RPMI8226 (cell line): ENCODE data around the gene MACF1.

Experiments
- DNase-seq: peaks from one replicate; pipeline ENCODE4 v3.0.0-alpha.2; 2015

The MACF1 gene

GRCh38 chr1:39268112-39268581 lies 63.7 kb downstream of the MACF1 start:
- DNase-seq, result peak; percentile 32

GRCh38 chr1:39268906-39269305 lies 64.4 kb downstream of the MACF1 start:
- DNase-seq, result no peak

GRCh38 chr1:39269349-39269748 lies 64.9 kb downstream of the MACF1 start:
- DNase-seq, result no peak

- DNase-seq, result no peak
These were observed 65.4 kb downstream of the MACF1 start for GRCh38 chr1:39269791-39270342.

- no peak for DNase-seq
These were observed 65.9 kb downstream of the MACF1 start for GRCh38 chr1:39270368-39270767.

GRCh38 chr1:39272027-39272797 lies 67.7 kb downstream of the MACF1 start:
- peak; percentile 52 for DNase-seq

- DNase-seq, result no peak
These were observed 68.4 kb downstream of the MACF1 start for GRCh38 chr1:39272798-39273469.

GRCh38 chr1:39275836-39276507 lies 71.5 kb downstream of the MACF1 start:
- no peak for DNase-seq

GRCh38 chr1:39277879-39278278 lies 73.4 kb downstream of the MACF1 start:
- no peak for DNase-seq

- DNase-seq, result no peak
These were observed 78.2 kb downstream of the MACF1 start for GRCh38 chr1:39282537-39283216.

GRCh38 chr1:39283858-39284257 lies 79.4 kb downstream of the MACF1 start:
- no peak for DNase-seq

- DNase-seq, result no peak
These were observed 83.0 kb downstream of the MACF1 start for GRCh38 chr1:39287541-39287940.

- DNase-seq, result no peak
These were observed 84.4 kb downstream of the MACF1 start for GRCh38 chr1:39288735-39289465.

GRCh38 chr1:39292401-39292800 lies 87.9 kb downstream of the MACF1 start:
- no peak for DNase-seq

GRCh38 chr1:39293375-39294070 lies 89.0 kb downstream of the MACF1 start:
- no peak for DNase-seq

- DNase-seq, result no peak
These were observed 90.0 kb downstream of the MACF1 start for GRCh38 chr1:39294531-39294930.

GRCh38 chr1:39295901-39296300 lies 91.4 kb downstream of the MACF1 start:
- DNase-seq, result no peak

- DNase-seq, result no peak
These were observed 93.1 kb downstream of the MACF1 start for GRCh38 chr1:39297551-39297950.

GRCh38 chr1:39301606-39302005 lies 97.1 kb downstream of the MACF1 start:
- DNase-seq, result no peak

- DNase-seq, result no peak
These were observed 101.1 kb downstream of the MACF1 start for GRCh38 chr1:39305555-39305954.

- no peak for DNase-seq
These were observed 105.5 kb downstream of the MACF1 start for GRCh38 chr1:39310015-39310414.

- no peak for DNase-seq
These were observed 106.2 kb downstream of the MACF1 start for GRCh38 chr1:39310691-39311090.
